NCI-H2227 treated with DMSO at 0.1 percent for 48 hours (cell line): Measurements from ENCODE around the gene FSD1.

ENCODE experiments used
- DNase-seq: peaks from one replicate; lab custom pipeline; 2025; lab: John Stamatoyannopoulos, UW

The FSD1 gene

DNA sequence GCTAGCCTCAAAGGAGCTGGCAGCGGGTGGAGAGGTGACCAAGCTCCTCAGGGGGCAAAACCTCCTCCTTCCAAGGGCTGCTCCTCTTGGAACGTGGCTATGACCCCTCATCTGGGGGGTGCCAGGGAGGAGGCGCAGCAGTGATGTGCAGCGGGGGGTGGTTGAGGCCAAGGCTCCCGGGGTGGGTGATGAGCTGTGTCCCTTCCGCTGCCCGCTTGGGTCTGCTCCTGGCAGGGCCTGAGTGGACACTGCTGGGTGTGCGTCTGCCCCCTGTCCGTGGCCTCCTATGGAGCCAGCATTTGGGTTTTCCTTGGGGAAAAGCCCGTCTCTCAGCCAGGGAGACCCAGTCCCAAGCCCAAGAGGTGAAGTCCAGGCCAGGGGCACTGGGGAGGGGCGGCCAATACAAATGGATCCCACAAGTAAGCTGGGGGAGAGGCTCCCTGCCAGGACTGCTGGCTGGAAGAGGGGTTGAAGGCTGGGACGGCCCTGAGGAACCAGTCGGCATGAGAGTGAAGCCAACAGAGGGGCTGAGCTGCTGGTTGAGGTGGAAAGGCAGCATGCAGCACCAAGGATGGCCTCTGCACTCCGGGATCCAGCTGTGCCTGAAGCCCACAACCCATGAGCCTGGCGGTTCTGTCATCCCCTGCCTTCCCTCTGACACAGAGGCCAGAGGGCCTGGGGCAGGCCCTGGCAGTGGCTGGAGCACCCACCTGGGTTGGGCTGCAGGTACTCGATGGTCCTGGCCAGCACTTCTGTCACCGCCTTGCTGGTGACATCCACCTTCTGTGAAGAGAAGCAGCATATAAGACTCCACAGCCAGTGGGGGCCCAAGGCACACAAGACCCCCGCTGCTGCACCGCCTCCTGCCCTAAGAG is 61.6 kb downstream of the FSD1 start:
- DNase-seq: no peak

GRCh38 chr19:4366666-4367335 is 62.4 kb downstream of the FSD1 start:
- no peak for DNase-seq

- DNase-seq: no peak
Measured at GRCh38 chr19:4367336-4367723, 62.9 kb downstream of the FSD1 start.

- no peak for DNase-seq
Measured at GRCh38 chr19:4367781-4368127, 63.4 kb downstream of the FSD1 start.

DNA sequence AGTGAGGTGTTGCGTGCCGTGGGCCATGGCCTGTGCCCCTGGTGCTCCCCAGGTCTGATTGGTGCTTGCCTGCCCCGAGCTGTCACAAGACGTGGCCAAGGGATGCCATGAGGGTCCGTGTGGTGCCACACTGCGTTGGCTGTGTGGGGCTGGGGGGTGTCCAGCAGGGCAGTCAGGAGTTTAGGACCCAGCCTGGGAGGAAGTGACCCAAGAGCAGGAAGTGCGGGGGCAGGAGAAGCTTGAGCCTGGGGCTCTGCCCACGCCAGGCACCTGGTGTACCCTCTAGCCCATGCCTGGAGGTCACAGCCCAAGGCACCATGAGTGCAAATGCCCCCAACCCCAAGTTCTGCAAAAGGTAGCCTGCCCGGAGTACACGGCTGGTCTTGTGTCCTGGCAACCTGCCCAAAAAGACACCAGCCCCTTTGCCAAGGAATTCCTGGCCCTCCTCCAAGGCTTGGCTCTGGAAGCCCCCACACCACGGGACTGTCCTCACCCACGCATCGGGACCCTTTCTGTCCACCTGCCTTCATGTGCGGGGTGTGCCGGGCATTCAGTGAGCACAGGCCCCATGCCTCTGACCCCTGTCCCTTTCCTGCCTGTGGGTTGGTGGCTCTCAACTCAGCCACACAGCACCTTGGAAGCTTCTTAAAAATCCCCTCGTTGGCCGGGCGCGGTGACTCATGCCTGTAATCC is 63.9 kb downstream of the FSD1 start:
- no peak for DNase-seq

GRCh38 chr19:4369109-4369887 is 64.9 kb downstream of the FSD1 start:
- DNase-seq: no peak

GRCh38 chr19:4369888-4370260 is 65.5 kb downstream of the FSD1 start:
- DNase-seq: no peak

- DNase-seq: no peak
Measured at GRCh38 chr19:4370418-4371041, 66.1 kb downstream of the FSD1 start.

DNA sequence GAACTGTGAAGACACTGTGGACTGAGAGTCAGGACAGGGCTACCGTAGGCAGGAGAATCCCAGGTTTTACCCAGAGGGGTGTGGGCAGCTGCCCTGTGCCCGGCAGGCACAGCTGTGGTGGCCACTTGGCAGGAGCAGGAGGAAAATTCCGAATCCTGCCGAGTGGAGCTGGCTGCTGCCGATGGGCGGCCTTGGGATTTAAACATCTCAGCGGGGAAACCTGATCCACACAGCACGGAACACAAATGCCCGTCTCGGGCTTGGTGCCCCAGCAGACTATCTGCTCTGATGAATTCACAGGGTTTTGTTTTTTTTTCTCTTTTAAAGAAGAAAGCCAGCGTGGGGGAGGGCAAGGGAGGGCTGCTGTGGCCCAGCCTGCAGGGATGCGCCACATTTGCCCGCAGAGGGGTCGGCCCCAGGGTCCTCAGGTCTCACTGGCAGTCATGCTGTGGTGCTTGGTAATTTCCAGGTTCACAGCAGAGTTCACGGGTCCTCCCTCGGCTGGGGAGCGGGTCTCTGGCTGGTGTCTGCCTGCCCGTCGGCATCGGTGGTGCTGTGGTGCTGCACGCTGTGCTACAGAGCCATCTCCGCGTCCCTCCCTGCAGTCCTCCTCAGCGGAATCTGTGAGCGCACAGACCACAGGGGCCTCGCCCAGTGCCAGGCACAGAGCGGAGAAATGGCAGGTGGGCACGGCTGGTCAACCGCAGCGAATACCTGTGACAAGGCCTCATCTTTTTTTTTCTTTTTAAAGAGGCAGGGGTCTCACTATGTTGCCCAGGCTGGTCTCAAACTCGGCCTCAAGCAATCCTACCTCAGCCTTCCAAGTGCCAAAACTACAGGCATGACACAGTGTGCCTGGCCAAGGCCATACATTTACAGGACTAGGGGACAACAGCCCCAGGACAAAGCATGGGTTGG is 67.1 kb downstream of the FSD1 start:
- DNase-seq: no peak

GRCh38 chr19:4372165-4373012 is 68.0 kb downstream of the FSD1 start:
- no peak for DNase-seq

- no peak for DNase-seq
Measured at GRCh38 chr19:4373013-4373367, 68.6 kb downstream of the FSD1 start.
